Hematopoietic multipotent progenitor cell treated with erythropoietin and hydrocortisone succinate and interleukin-3 and kit ligand, for 17 days (in vitro differentiated cells): ENCODE data around the gene LZTFL1.

Experiments used
- DNase-seq: peaks from one replicate; pipeline ENCODE4 v3.0.0-alpha.2; 2015; ENCODE audit warnings: low spot score

LZTFL1 gene

GRCh38 chr3:45807681-45808540 lies 34.0 kb downstream of the LZTFL1 start:
- no peak for DNase-seq

- DNase-seq, result no peak
These were observed 34.8 kb downstream of the LZTFL1 start for GRCh38 chr3:45807133-45807532.

- no peak for DNase-seq
These were observed 35.8 kb downstream of the LZTFL1 start for GRCh38 chr3:45806072-45806471.

DNA sequence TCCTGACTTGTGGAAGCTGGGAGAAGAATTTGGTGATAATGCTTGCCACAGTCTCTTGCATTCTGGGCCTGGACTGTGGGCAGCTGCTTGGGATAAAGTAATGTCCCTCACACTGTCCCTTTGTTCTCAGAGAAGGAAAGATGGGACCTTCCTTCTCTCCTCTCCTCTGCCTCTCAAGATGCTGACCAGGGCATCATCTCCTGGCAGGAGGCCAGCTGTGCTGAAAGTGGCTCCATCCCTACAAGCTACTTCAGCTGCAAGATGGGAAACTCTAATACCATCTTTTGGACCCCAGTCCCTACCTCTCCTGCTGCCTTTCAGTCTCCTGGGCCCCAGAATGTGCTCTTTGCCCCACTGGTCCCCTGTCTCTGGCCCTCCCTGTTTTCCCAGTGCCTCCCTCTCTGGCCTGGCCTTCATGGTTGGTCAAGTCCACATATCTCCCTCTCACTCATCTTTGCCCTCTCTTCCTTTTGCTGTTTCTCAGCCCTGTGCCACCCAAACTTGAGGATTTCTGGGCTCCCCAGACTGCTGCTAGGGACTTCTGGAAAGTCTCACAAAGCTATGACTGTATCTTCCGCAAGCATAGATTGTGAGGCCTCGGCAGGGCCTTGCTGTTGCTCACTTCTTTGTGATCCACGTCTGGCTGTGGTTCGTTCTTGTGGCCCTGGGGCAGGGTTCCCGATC lies 38.5 kb downstream of the LZTFL1 start:
- DNase-seq, result no peak

DNA sequence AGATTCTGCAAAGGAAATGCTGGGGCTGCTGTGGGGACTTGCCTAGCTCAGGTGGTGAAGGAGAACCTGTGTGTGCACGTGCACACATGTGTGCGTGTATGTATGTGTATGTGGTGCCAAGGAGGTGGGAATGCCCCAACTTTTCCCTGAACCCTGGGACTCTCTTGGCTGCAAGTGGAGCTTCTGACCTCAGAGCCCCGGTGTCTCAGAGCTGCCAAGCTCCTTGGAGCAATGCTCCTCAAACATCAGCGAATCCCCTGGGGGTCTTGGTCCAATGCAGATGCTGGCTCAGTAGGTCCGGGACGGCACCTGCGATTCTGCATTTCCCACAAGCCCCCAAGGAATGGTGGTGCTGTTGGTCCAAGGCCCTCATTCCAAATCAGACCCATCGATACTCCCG lies 39.8 kb downstream of the LZTFL1 start:
- no peak for DNase-seq

GRCh38 chr3:45800611-45801010 lies 41.3 kb downstream of the LZTFL1 start:
- no peak for DNase-seq

DNA sequence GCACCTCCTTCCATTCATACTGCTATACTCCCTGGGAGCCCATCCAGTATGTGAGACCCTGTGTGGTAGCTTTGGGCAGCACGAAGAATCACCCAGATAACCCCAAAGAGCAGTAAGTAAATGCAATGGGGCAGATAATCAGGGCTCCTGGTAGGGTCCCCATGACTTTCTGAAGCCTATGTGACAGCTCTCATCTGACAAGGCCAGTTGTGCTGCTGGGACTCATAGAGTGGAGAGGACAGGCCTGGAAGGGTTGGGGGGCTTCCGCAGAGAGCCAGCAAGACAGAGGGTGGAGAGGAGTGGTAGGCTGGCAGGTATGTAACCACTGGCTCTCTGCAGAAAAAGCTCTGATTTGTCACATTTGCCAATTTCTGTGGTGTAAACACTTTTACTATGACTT lies 42.3 kb downstream of the LZTFL1 start:
- no peak for DNase-seq

DNA sequence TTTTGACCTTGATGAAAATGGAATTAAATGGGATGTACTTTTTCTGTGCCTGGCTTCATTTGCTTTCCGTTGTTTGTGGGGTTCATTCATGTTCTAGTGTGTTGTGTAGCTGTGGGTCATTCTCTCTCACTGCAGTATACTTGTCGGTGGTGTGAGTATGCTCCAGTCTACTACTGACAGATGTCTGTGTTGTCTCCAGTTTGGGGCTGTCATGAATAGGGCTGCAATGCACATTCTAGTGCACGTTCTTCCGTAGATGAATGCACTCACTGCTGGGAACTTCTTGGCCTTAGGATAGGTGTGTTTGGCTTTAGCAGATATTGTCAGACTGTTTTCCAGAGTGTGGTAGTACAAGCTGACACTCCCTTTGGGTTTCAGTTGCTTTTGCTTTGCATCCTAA lies 43.9 kb downstream of the LZTFL1 start:
- DNase-seq, result no peak

- DNase-seq, result no peak
These were observed 44.8 kb downstream of the LZTFL1 start for GRCh38 chr3:45796902-45797637.

GRCh38 chr3:45795882-45796765 lies 45.8 kb downstream of the LZTFL1 start, which contains the start of gene SLC6A20:
Gene SLC6A20, minus strand, starts transcription at chr3:45796536. Its CDS starts 117 bp downstream, at chr3:45796419.
- no peak for DNase-seq

- no peak for DNase-seq
These were observed 46.4 kb downstream of the LZTFL1 start for GRCh38 chr3:45795509-45795881.

- no peak for DNase-seq
These were observed 47.3 kb downstream of the LZTFL1 start for GRCh38 chr3:45794660-45795059.

DNA sequence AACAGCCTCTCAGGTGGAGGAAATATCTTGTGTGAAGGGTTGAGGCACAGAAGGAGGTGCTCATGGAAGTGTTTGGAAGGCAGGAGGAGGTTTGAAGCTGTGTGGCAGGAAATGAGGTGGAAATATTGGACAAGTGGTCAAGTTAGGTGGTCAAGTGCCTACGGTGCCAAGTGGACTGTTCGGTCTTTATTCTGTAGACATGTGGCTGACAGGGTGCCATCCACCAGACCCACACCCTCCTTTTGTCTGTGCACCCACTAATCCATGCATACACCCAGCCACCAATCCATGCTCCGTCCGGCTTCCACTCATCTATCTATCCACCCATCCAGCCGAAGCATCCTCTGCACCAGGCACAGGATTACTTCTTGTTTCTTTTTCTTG lies 47.8 kb downstream of the LZTFL1 start:
- DNase-seq, result no peak

DNA sequence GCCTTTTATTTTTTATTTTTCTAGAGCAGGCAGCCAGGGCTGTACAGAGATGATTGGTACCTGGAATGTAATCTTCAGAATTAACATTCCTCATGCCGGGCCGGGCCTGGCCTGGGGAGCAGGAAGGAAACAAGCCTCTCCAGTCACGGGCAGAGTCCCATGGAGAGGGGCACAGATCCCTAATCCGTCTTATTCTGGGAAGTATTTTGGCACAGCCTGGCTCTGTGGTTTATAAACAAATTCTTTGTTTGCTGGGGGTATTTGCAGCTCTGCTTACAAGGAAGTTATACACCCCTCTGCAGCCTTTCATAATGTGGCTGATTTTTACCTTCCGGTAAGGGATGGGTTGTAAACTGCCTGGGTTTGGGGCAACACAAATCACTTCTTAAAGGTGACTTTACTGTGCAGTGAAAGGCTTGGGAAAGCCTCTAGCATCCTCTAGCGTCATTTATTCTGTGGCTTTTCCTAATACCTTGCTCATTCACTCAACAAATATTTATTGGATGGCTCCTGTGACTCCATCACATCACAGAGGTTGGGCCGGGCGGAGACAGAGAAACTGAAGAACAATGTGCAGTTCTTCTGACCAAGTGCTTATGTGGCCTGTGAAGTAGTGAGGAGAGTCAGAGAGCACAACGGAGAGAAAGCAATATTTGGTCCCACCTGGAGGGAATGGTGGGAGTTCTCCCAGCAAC lies 48.3 kb downstream of the LZTFL1 start:
- no peak for DNase-seq

DNA sequence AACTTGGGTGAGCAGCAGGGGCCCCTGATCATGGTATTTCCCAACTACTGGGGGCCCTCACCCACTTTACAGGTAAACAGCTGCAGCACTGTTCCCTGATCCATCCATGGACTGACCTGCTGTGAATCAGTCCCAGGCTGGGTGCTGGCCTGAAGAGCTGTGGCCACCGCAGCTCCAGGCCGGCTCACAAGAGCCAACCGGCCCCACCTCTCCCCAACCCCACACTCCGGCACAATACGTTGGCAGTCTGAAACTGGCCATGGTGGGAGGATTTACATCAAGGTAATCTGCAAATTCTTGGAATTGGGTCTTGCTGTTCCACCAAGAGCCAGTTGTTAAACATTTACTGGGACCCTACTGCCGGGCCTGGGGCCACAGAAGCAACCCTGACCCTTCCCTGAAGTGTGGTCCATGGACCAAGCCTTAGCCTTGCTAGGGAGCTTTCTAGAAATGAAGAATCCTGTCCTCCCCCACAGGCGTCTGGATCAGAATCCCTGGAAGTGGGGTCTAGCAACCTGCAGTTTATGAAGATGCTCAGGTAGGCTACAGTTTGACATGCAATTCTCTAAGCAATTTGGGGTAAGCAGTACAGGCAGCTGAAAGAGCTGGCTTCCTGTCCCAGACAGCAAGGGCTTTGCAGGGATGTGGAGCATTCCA lies 49.3 kb downstream of the LZTFL1 start:
- DNase-seq, result no peak

DNA sequence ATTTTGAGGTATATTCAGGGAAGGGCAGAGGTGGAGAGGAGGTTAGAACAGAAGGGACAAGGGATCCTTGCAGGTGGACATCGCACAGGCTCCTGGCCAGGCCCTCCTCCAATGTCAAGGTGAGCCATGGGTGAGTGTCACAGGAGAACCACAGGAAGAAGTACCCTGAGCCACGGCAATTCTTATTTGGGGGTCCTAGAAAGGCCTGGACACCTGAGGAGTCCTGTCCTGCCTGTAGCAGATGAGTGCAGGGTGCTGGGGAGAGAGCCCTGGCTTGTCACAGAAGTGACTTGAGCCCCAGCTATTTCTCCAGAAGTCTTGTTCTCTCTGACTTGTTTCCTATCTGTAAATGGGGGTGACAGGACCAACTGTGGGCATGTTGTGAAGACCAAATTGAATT lies 49.9 kb downstream of the LZTFL1 start:
- no peak for DNase-seq

- DNase-seq, result no peak
These were observed 51.3 kb downstream of the LZTFL1 start for GRCh38 chr3:45790596-45790995.

DNA sequence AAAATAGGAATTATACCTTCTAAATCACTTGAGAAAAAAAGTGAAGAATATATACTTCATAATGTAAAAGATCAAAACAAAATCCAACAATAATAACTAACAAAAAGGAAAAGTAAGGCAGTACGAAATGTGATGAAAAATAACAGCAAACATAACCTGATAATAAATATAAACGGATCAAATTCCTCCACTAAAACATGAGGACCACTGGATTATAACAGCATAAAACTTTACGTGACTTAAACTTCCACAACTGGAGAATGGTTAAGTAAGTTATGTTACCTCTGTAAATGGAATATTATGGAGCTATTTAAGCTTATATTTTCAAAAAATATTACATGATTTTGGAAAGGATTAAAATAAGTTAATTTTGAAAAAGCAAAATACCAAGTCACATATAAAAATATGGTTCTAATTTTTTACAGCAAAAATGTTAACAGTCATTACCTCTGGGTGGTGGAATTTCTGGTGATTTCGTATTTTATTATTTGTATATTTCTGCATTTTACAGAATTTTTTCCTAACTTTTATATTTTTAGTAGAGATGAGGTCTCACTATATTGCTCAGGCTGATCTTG lies 52.6 kb downstream of the LZTFL1 start:
- no peak for DNase-seq

DNA sequence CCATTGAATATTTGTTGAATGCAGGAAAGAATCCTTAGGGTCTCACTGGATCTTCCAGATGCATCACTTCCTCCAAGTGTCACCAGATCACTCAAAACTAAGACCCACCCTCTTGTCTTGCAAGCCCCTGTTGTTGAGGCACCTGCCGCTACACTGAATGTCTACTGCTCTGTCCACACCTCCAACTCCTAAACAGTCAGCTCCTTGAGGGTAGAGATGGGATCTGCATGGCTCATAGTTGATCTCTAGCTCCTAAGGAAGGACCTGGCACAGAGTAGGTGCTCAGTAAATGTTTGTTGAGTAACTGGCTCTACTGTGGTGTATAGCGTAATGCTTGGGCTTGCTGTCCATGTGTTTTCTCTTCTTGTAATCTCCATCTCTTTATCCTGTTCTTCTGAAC lies 54.4 kb downstream of the LZTFL1 start:
- DNase-seq, result no peak

DNA sequence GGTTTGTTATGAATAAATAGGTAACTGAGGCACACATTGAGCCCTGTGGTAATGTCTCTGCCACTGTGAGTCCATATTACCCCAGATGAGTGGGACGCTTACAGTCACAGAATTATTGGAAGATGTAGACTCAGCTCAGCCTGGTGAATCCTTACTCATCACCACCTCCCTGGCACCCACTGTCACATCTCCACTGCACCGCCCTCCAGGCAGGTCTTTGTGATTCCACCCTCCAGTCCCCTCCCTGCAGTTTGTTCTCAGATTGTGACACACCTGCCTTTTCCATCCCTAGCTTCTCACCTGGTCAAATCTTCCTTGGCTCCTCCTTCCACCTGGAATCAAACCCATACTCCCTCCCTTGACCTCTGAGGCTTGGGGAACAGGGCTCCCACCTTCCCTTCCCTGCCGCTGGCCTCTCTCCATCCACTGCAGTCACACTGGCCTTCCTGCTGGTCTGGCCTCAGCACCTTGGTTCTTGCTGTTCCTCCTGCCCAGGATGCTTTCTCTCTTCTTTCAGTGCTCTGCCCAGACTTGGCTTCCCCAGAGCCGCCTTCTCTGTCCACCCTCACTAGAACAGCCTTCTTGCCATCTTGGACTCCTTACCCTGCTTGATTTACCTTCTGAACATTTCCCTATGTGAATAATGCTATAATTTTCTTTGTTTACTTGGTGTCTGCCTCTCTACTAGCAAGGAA lies 55.0 kb downstream of the LZTFL1 start:
- no peak for DNase-seq
